GM21528 (cell line): Measurements from ENCODE around the gene CASP4.

ENCODE experiments used
- ATAC-seq: cut with Tn5 transposase; IDR thresholded peaks from one replicate; pipeline ENCODE4 v1.9.1; 2021; ENCODE audit warnings: mild to moderate bottlenecking, moderate library complexity; ENCODE audit not compliant: unreplicated experiment, low FRiP score

The CASP4 gene

GRCh38 chr11:104897891-104898684 is 70.3 kb downstream of the CASP4 start, which contains the start of gene CASP12:
Gene CASP12 (minus strand): TSS chr11:104898460.
- peak; percentile 87 for ATAC-seq

GRCh38 chr11:104895634-104896033 is 72.7 kb downstream of the CASP4 start:
- no peak for ATAC-seq

DNA sequence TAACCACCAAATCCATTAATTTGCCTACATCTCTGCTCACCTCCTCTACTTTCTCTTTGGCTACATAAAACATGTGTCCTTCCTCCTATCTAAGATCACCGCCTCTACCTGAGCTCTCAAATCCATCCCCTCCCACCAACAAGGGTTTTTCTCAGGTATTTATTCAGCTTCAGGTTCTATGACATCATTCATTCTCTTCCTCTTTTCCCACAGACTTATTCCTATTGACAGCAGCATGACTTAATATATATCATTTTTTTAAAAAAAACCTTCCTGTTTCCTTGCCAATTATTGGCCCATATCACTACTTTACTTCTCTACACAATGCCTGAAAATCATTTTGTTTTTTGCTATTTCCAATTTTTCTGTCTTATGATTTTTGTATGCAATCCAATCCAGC is 74.5 kb downstream of the CASP4 start:
- ATAC-seq = no peak
